ENCODE data around the gene ZC3H7B. TPM values are rescaled to one million over a fixed set of nuclear protein-coding genes. Genes with fewer than 3 reads are reported as not detected.

The ZC3H7B gene
- total RNA-seq, 1 donor from 2014 or later, result 58.2 TPM

- H3K36me3 Mint-ChIP-seq (ENCODE audit: low read depth), result no peaks in the 10 kb centered on the region
- CTCF ChIA-PET, result interaction anchor here (0.6 to 6.6 kb wide), 30 partner anchors 11 to 195 kb away, joined by 3 to 111 read pairs (median 5); partner anchors contain the start of genes ACO2, PHF5A, PMM1 and TEF
- H3K4me1 Mint-ChIP-seq, result peaks cover 37% of the 10 kb centered on the region
- peak; percentile 33 for TF ChIP-seq CTCF (IDR thresholded peaks at IDR 0.05)
- H3K27me3 Mint-ChIP-seq, result no peaks in the 10 kb centered on the region
- DNase-seq (peak; percentile 69), ATAC-seq (ENCODE audit: low read depth) (peak; percentile 87)
- intact Hi-C loops (cut with micrococcal nuclease), result loop anchor here (1.0 to 5.0 kb wide), 6 partner anchors 43 to 194 kb away; partner anchors contain the start of gene TOB2
- H3K9me3 Mint-ChIP-seq, result no peaks in the 10 kb centered on the region
- H3K27ac Mint-ChIP-seq, result peak overlapping the region; percentile 20
- POLR2A ChIA-PET, result interaction anchor here (0.6 to 2.7 kb wide), 11 partner anchors 22 to 129 kb away, joined by 3 to 18 read pairs (median 6); partner anchors contain the start of genes ACO2, PHF5A and TEF
- no peak overlapping the region for H3K4me3 Mint-ChIP-seq
Measured at GRCh38 chr22:41403532-41404318, 102.4 kb downstream of the ZC3H7B start.

- no peaks in the 10 kb centered on the region for H3K27me3 Mint-ChIP-seq
- intact Hi-C loops (cut with micrococcal nuclease), result no loop called here
- ATAC-seq (ENCODE audit: low read depth) (peak; percentile 62), DNase-seq (peak; percentile 31)
- peak overlapping the region; percentile 78 for H3K27ac Mint-ChIP-seq
- TF ChIP-seq CTCF (IDR thresholded peaks at IDR 0.05), result no peak
- POLR2A ChIA-PET, result interaction anchor here (0.5 to 2.7 kb wide), 12 partner anchors 13 to 706 kb away, joined by 3 to 15 read pairs (median 4); partner anchors contain the start of genes ACO2, PHF5A and TEF
- H3K4me3 Mint-ChIP-seq, result no peak overlapping the region
- H3K9me3 Mint-ChIP-seq, result no peaks in the 10 kb centered on the region
- no peaks in the 10 kb centered on the region for H3K36me3 Mint-ChIP-seq (ENCODE audit: low read depth)
- H3K4me1 Mint-ChIP-seq, result peaks cover 41% of the 10 kb centered on the region
- CTCF ChIA-PET, result interaction anchor here (4.9 to 6.6 kb wide), 3 partner anchors 95 to 121 kb away, joined by 91 to 111 read pairs (median 99); no protein-coding TSS in a partner anchor
Measured at GRCh38 chr22:41405588-41405987, 104.3 kb downstream of the ZC3H7B start.

- intact Hi-C loops (cut with micrococcal nuclease), result no loop called here
- no peak for DNase-seq
- Mint-ChIP-seq H3K9me3 (no peaks in the 10 kb centered on the region), H3K36me3 (ENCODE audit: low read depth) (no peaks in the 10 kb centered on the region), H3K27me3 (no peaks in the 10 kb centered on the region), H3K4me1 (peaks cover 46% of the 10 kb centered on the region), H3K27ac (peak overlapping the region; percentile 52), H3K4me3 (peak overlapping the region; percentile 11)
- TF ChIP-seq CTCF (IDR thresholded peaks at IDR 0.05), result no peak
- ATAC-seq (ENCODE audit: low read depth), result no peak
- CTCF ChIA-PET, result interaction anchor here (1.5 to 6.5 kb wide), 2 partner anchors 40 to 94 kb away, joined by 3 to 91 read pairs; partner anchors contain the start of gene TOB2
- POLR2A ChIA-PET, result interaction anchor here (0.7 to 1.7 kb wide), 7 partner anchors 25 to 215 kb away, joined by 3 to 13 read pairs (median 4); partner anchors contain the start of genes TEF and XRCC6
Measured at GRCh38 chr22:41406410-41406809, 105.1 kb downstream of the ZC3H7B start.

GRCh38 chr22:41407433-41407832 lies 106.1 kb downstream of the ZC3H7B start:
- H3K9me3 Mint-ChIP-seq, result no peaks in the 10 kb centered on the region
- DNase-seq, result no peak
- peak overlapping the region; percentile 35 for H3K4me3 Mint-ChIP-seq
- ChIA-PET POLR2A (interaction anchor here (0.6 to 0.7 kb wide), 2 partner anchors 126 to 182 kb away, joined by 4 to 9 read pairs; partner anchors contain the start of gene PMM1), CTCF (interaction anchor here (1.5 to 6.5 kb wide), 4 partner anchors 39 to 120 kb away, joined by 3 to 91 read pairs (median 6); partner anchors contain the start of gene TOB2)
- peaks cover 53% of the 10 kb centered on the region for H3K4me1 Mint-ChIP-seq
- no peaks in the 10 kb centered on the region for H3K36me3 Mint-ChIP-seq (ENCODE audit: low read depth)
- ATAC-seq (ENCODE audit: low read depth), result no peak
- no peak for TF ChIP-seq CTCF (IDR thresholded peaks at IDR 0.05)
- H3K27me3 Mint-ChIP-seq, result no peaks in the 10 kb centered on the region
- H3K27ac Mint-ChIP-seq, result peak overlapping the region; percentile 59
- intact Hi-C loops (cut with micrococcal nuclease), result no loop called here
